PFSK-1 (cell line): ENCODE data around the gene BICD2.

Experiments used
- FOXP2 ChIP-seq: optimal IDR thresholded peaks from 2 replicates; pipeline ENCODE3; 2011; ENCODE audit warnings: borderline replicate concordance, control low read depth, inconsistent platforms; ENCODE audit not compliant: insufficient read depth; ENCODE audit errors: extremely low read length, extremely low read depth
- POLR2AphosphoS5 ChIP-seq: IDR thresholded peaks from 2 replicates; pipeline ENCODE4 v1.6.1; 2012; ENCODE audit warnings: low read depth, mild to moderate bottlenecking, control low read depth, low read length, moderate library complexity
- SIN3A ChIP-seq: IDR thresholded peaks from 2 replicates; pipeline ENCODE4 v1.6.1; 2012; ENCODE audit warnings: mild to moderate bottlenecking, low read length, moderate library complexity, borderline replicate concordance; ENCODE audit not compliant: insufficient read depth
- TAF1 ChIP-seq: IDR thresholded peaks from 2 replicates; pipeline ENCODE4 v1.6.1; 2012; ENCODE audit warnings: low read length, control low read depth, borderline replicate concordance; ENCODE audit not compliant: insufficient read depth
- TF ChIP-seq, protein P1 (sequence below), 2 experiments: IDR thresholded peaks; 2 replicates each; pipeline versions ENCODE4 v1.6.1 to v1.8.0; 2011 to 2012; ENCODE audit warnings: low read depth in 2 of 2, low read length in 2 of 2, control low read depth in 1 of 2, inconsistent platforms in 1 of 2, mild to moderate bottlenecking in 1 of 2, moderate library complexity in 1 of 2; ENCODE audit not compliant: insufficient read depth in 1 of 2

BICD2 gene

GRCh38 chr9:92749934-92750315 lies 14.7 kb downstream of the BICD2 start:
- TF ChIP-seq SIN3A (no peak), TAF1 (no peak), POLR2AphosphoS5 (no peak), FOXP2 (no peak)
- TF ChIP-seq, protein P1, sequence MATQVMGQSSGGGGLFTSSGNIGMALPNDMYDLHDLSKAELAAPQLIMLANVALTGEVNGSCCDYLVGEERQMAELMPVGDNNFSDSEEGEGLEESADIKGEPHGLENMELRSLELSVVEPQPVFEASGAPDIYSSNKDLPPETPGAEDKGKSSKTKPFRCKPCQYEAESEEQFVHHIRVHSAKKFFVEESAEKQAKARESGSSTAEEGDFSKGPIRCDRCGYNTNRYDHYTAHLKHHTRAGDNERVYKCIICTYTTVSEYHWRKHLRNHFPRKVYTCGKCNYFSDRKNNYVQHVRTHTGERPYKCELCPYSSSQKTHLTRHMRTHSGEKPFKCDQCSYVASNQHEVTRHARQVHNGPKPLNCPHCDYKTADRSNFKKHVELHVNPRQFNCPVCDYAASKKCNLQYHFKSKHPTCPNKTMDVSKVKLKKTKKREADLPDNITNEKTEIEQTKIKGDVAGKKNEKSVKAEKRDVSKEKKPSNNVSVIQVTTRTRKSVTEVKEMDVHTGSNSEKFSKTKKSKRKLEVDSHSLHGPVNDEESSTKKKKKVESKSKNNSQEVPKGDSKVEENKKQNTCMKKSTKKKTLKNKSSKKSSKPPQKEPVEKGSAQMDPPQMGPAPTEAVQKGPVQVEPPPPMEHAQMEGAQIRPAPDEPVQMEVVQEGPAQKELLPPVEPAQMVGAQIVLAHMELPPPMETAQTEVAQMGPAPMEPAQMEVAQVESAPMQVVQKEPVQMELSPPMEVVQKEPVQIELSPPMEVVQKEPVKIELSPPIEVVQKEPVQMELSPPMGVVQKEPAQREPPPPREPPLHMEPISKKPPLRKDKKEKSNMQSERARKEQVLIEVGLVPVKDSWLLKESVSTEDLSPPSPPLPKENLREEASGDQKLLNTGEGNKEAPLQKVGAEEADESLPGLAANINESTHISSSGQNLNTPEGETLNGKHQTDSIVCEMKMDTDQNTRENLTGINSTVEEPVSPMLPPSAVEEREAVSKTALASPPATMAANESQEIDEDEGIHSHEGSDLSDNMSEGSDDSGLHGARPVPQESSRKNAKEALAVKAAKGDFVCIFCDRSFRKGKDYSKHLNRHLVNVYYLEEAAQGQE (IDR thresholded peaks at IDR 0.05; ENCODE audit: insufficient read depth in 1 of 2, low read depth in 2 of 2, low read length in 2 of 2) = no peak

GRCh38 chr9:92749071-92749933 lies 15.3 kb downstream of the BICD2 start:
- TF ChIP-seq TAF1 = no peak
- no peak for TF ChIP-seq FOXP2
- no peak for TF ChIP-seq SIN3A
- TF ChIP-seq, protein P1 (IDR thresholded peaks at IDR 0.05; ENCODE audit: insufficient read depth in 1 of 2, low read depth in 2 of 2, low read length in 2 of 2) = no peak
- no peak for TF ChIP-seq POLR2AphosphoS5

DNA sequence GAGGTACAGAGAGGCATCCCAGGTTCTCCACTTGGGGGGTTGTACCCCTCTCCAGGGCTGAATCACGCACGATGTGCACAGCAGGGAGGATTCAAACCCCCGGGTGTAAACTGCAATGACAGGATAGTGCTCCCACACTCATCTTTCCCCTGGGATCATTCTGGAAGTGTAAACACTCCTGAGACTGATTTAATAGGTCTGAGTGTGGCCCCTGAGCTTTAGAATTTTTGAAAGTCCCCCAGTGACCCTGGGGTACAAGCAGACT lies 16.5 kb downstream of the BICD2 start:
- TF ChIP-seq SIN3A (no peak), FOXP2 (no peak), POLR2AphosphoS5 (no peak), TAF1 (no peak)
- TF ChIP-seq, protein P1 (IDR thresholded peaks at IDR 0.05; ENCODE audit: insufficient read depth in 1 of 2, low read depth in 2 of 2, low read length in 2 of 2) = no peak

DNA sequence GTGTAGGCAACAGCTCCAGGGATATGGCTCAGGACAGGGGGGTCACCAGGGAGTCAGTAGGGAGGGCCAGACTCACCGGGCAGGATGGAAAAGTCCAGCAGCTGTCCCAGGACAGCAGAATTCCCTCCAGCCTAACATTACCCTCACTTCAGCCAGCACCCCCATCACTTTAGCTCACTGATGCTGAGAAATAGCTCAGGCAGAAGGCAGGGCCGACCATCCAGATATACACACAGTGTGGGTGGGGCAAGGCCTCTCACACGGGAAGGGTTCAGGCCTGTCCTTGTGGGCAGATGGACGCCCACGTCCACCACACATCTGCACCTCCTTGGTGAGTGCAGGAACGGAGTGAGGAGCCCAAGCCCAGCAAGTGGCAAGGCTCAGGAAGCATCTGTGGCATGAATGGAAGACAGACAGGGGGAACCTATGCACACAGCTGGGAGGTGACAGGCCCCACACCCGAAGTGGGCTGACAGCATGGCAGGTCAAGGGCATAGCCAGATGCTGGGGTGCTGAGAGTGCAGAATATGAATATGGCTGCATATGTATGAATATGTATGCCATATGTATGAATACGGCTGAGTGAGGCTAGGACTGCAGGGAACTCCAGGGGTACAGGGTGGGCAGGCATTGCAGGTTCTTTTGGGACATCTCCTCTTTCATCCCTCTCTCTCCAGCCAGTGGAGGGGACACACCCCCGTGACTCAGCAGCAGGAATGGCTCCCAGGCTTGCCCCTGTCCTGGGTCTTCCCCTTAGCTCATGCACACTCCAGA lies 17.0 kb downstream of the BICD2 start:
- TF ChIP-seq SIN3A (no peak), FOXP2 (no peak), POLR2AphosphoS5 (no peak), TAF1 (no peak)
- TF ChIP-seq, protein P1 (IDR thresholded peaks at IDR 0.05; ENCODE audit: insufficient read depth in 1 of 2, low read depth in 2 of 2, low read length in 2 of 2) = no peak
